Common myeloid progenitor, CD34-positive (primary cell): ENCODE measurements around the gene RHCG.

Source experiments
- CTCF ChIA-PET: fragments of 350-600 bp; sonication (Branson Sonifier 250); formaldehyde crosslinking; loops from one replicate; lab custom pipeline; 2021; ENCODE audit warnings: antibody characterized with exemption; lab: Charles Lee
- POLR2A ChIA-PET: fragments of 350-600 bp; sonication (Branson Sonifier 250); formaldehyde crosslinking; loops from one replicate; lab custom pipeline; 2021; ENCODE audit warnings: antibody characterized with exemption; lab: Charles Lee
- DNase-seq, 3 donors: peaks; one replicate each; pipeline versions ENCODE4 v3.0.0 to v3.0.0-alpha.2; 2013
- H3K27ac ChIP-seq, 2 experiments: 1 replicate in 1 of 2; 2 replicates in 1 of 2; pipeline ENCODE4 v1.7.0; 2013; ENCODE audit warnings: inconsistent platforms in 2 of 2, low read length in 2 of 2, mild to moderate bottlenecking in 2 of 2, low read depth in 1 of 2, moderate library complexity in 1 of 2; ENCODE audit not compliant: severe bottlenecking in 2 of 2, insufficient read depth in 1 of 2, poor library complexity in 1 of 2
- H3K27me3 ChIP-seq, 5 experiments: replicated peaks in 2 of 5; 1 replicate in 3 of 5; 2 replicates in 2 of 5; pipeline versions ENCODE4 v1.6.1 to v1.7.0; 2013; ENCODE audit warnings: low read length in 4 of 5, mild to moderate bottlenecking in 2 of 5, moderate library complexity in 2 of 5, inconsistent platforms in 1 of 5; ENCODE audit not compliant: insufficient read depth in 5 of 5, control insufficient read depth in 4 of 5
- H3K36me3 ChIP-seq, 4 experiments: 1 replicate in 2 of 4; 2 replicates in 2 of 4; pipeline versions ENCODE4 v1.6.1 to v1.7.0; 2013; ENCODE audit warnings: low read length in 3 of 4, control low read depth in 1 of 4, mild to moderate bottlenecking in 1 of 4; ENCODE audit not compliant: control insufficient read depth in 4 of 4, insufficient read depth in 4 of 4
- H3K4me1 ChIP-seq, 4 experiments: 1 replicate in 3 of 4; 2 replicates in 1 of 4; pipeline versions ENCODE4 v1.6.1 to v1.7.1; 2013; ENCODE audit warnings: low read length in 3 of 4, mild to moderate bottlenecking in 3 of 4, control low read depth in 1 of 4, inconsistent platforms in 1 of 4, moderate library complexity in 1 of 4; ENCODE audit not compliant: control insufficient read depth in 4 of 4, insufficient read depth in 4 of 4; ENCODE audit errors: control extremely low read depth in 1 of 4
- H3K4me3 ChIP-seq, 7 experiments: 1 replicate in 4 of 7; 2 replicates in 3 of 7; pipeline versions ENCODE4 v1.5.1 to v1.7.0; 2013; ENCODE audit warnings: mild to moderate bottlenecking in 7 of 7, low read length in 6 of 7, moderate library complexity in 6 of 7, inconsistent platforms in 2 of 7, low read depth in 2 of 7, control low read depth in 1 of 7; ENCODE audit not compliant: insufficient read depth in 4 of 7, control insufficient read depth in 1 of 7; ENCODE audit errors: extremely low read depth in 1 of 7
- H3K9me3 ChIP-seq, 5 experiments: 1 replicate in 4 of 5; 2 replicates in 1 of 5; pipeline versions ENCODE4 v1.6.1 to v1.7.1; 2013; ENCODE audit warnings: low read length in 4 of 5, mild to moderate bottlenecking in 2 of 5, inconsistent platforms in 1 of 5, low read depth in 1 of 5, moderate library complexity in 1 of 5; ENCODE audit not compliant: control insufficient read depth in 4 of 5, insufficient read depth in 2 of 5; ENCODE audit errors: control extremely low read depth in 1 of 5
- WGBS: methylation state at CpG from one replicate; pipeline ENCODE4 v1.1.5; 2013; ENCODE audit not compliant: insufficient coverage; 5-methylcytosine and 5-hydroxymethylcytosine counted together

Gene RHCG

GRCh38 chr15:89455535-89455934, 40.8 kb downstream of the RHCG start:
- ChIA-PET POLR2A (no interaction called here), CTCF (interaction anchor here (0.9 to 3.6 kb wide), 4 partner anchors 11 to 96 kb away, joined by 3 to 16 read pairs (median 4); no protein-coding TSS in a partner anchor)
- peaks cover 3 to 13% (median 8%) of the 10 kb centered on the region in 5 experiments for H3K9me3 ChIP-seq
- H3K4me3 ChIP-seq = no peak overlapping the region
- no CpG with 5 or more reads among the region's 1 CpG for WGBS
- DNase-seq = no peak
- H3K4me1 ChIP-seq = no peaks in the 10 kb centered on the region
- H3K27ac ChIP-seq = no peak overlapping the region
- no peaks in the 10 kb centered on the region for H3K36me3 ChIP-seq
- peaks cover 0 to 49% (median 8%) of the 10 kb centered on the region in 5 experiments for H3K27me3 ChIP-seq

- no peak for DNase-seq
- Histone ChIP-seq H3K36me3 (no peaks in the 10 kb centered on the region), H3K27me3 (peaks cover 0 to 64% (median 16%) of the 10 kb centered on the region in 5 experiments), H3K4me1 (no peaks in the 10 kb centered on the region), H3K9me3 (peaks cover 3 to 11% (median 5%) of the 10 kb centered on the region in 5 experiments), H3K4me3 (no peak overlapping the region), H3K27ac (no peak overlapping the region)
- POLR2A ChIA-PET = no interaction called here
- 78% methylated on average over 7 of the region's 8 CpGs for WGBS
- CTCF ChIA-PET = interaction anchor here (3.6 kb wide), 1 partner anchor 10 kb away, joined by 16 read pairs; no protein-coding TSS in a partner anchor
Observed at GRCh38 chr15:89452330-89452836, 44.0 kb downstream of the RHCG start.

- CTCF ChIA-PET = interaction anchor here (3.6 kb wide), 1 partner anchor 10 kb away, joined by 16 read pairs; no protein-coding TSS in a partner anchor
- Histone ChIP-seq H3K4me1 (no peaks in the 10 kb centered on the region), H3K27me3 (peaks cover 0 to 66% (median 16%) of the 10 kb centered on the region in 5 experiments), H3K27ac (no peak overlapping the region), H3K9me3 (peaks cover 0 to 5% (median 3%) of the 10 kb centered on the region in 5 experiments), H3K36me3 (no peaks in the 10 kb centered on the region), H3K4me3 (no peak overlapping the region)
- WGBS = no CpG with 5 or more reads among the region's 1 CpG
- no peak for DNase-seq
- POLR2A ChIA-PET = no interaction called here
Observed at GRCh38 chr15:89451846-89452245, 44.5 kb downstream of the RHCG start.

- Histone ChIP-seq H3K9me3 (no peaks in the 10 kb centered on the region), H3K4me3 (no peak overlapping the region), H3K27ac (no peak overlapping the region), H3K27me3 (peaks cover 0 to 68% (median 16%) of the 10 kb centered on the region in 5 experiments), H3K36me3 (no peaks in the 10 kb centered on the region), H3K4me1 (no peaks in the 10 kb centered on the region)
- DNase-seq = no peak
- 21% methylated on average over 11 of the region's 11 CpGs for WGBS
- POLR2A ChIA-PET = no interaction called here
- CTCF ChIA-PET = interaction anchor here (1.4 kb wide), 1 partner anchor 106 kb away, joined by 4 read pairs; no protein-coding TSS in a partner anchor
Observed at GRCh38 chr15:89450076-89451006, 46.0 kb downstream of the RHCG start.

- WGBS = 39% methylated on average over 10 of the region's 11 CpGs
- Histone ChIP-seq H3K4me3 (no peak overlapping the region), H3K36me3 (no peaks in the 10 kb centered on the region), H3K27ac (no peak overlapping the region), H3K9me3 (no peaks in the 10 kb centered on the region), H3K4me1 (no peaks in the 10 kb centered on the region), H3K27me3 (peaks cover 0 to 77% (median 16%) of the 10 kb centered on the region in 5 experiments)
- ChIA-PET CTCF (interaction anchor here (0.7 to 1.1 kb wide), 3 partner anchors 19 to 82 kb away, joined by 3 to 5 read pairs (median 3); no protein-coding TSS in a partner anchor), POLR2A (no interaction called here)
- no peak for DNase-seq
Observed at GRCh38 chr15:89448825-89449224, 47.6 kb downstream of the RHCG start.

- POLR2A ChIA-PET = interaction anchor here (0.5 kb wide), 1 partner anchor 869 kb away, joined by 3 read pairs; no protein-coding TSS in a partner anchor
- no peak overlapping the region for H3K27ac ChIP-seq
- H3K27me3 ChIP-seq = peaks cover 0 to 79% (median 16%) of the 10 kb centered on the region in 5 experiments
Observed at GRCh38 chr15:89447676-89448075, 48.7 kb downstream of the RHCG start.

More at GRCh38 chr15:89447676-89448075, 48.7 kb downstream of the RHCG start:
- CTCF ChIA-PET = interaction anchor here (0.6 to 1.2 kb wide), 4 partner anchors 12 to 90 kb away, joined by 3 to 5 read pairs (median 4); no protein-coding TSS in a partner anchor
- no peaks in the 10 kb centered on the region for H3K4me1 ChIP-seq
- no peaks in the 10 kb centered on the region for H3K36me3 ChIP-seq
- no peaks in the 10 kb centered on the region for H3K9me3 ChIP-seq
- no peak overlapping the region for H3K4me3 ChIP-seq
- no peak for DNase-seq
- 95% methylated on average over 6 of the region's 8 CpGs for WGBS
